ENCODE data around the gene ETV6. TPM values are rescaled to one million over a fixed set of nuclear protein-coding genes. Genes with fewer than 3 reads are reported as not detected.
A peak's percentile ranks its signal among the peaks of the same experiment; 100 is the strongest.

ETV6 gene
- total RNA-seq, 1 donor from 2014 or later: 119 TPM

- Mint-ChIP-seq H3K9me3 (peaks cover 9% of the 10 kb centered on the region), H3K27ac (peak overlapping the region; percentile 94), H3K36me3 (ENCODE audit: low read depth) (peaks cover 53% of the 10 kb centered on the region), H3K4me1 (peaks cover 74% of the 10 kb centered on the region), H3K27me3 (no peaks in the 10 kb centered on the region), H3K4me3 (peak overlapping the region; percentile 69)
- no peak for DNase-seq
- intact Hi-C loops (cut with micrococcal nuclease): loop anchor here (1.0 to 5.0 kb wide), 3 partner anchors 24 to 306 kb away; no protein-coding TSS in a partner anchor
Observed at GRCh38 chr12:11726659-11727058, 77.2 kb downstream of the ETV6 start.

GRCh38 chr12:11727133-11727664 lies 77.7 kb downstream of the ETV6 start:
- Mint-ChIP-seq H3K27me3 (no peaks in the 10 kb centered on the region), H3K4me3 (peak overlapping the region; percentile 69), H3K9me3 (peaks cover 9% of the 10 kb centered on the region), H3K36me3 (ENCODE audit: low read depth) (peaks cover 49% of the 10 kb centered on the region), H3K27ac (peak overlapping the region; percentile 94), H3K4me1 (peaks cover 75% of the 10 kb centered on the region)
- peak; percentile 87 for DNase-seq
- intact Hi-C loops (cut with micrococcal nuclease): loop anchor here (1.0 to 5.0 kb wide), 3 partner anchors 24 to 305 kb away; no protein-coding TSS in a partner anchor

GRCh38 chr12:11728154-11728755 lies 78.8 kb downstream of the ETV6 start:
- peaks cover 81% of the 10 kb centered on the region for H3K4me1 Mint-ChIP-seq
- H3K27me3 Mint-ChIP-seq: no peaks in the 10 kb centered on the region
- peak overlapping the region; percentile 53 for H3K27ac Mint-ChIP-seq
- no peak for DNase-seq
- intact Hi-C loops (cut with micrococcal nuclease): loop anchor here (5.0 kb wide), 1 partner anchor 304 kb away; no protein-coding TSS in a partner anchor
- peaks cover 9% of the 10 kb centered on the region for H3K9me3 Mint-ChIP-seq
- H3K4me3 Mint-ChIP-seq: no peak overlapping the region
- peaks cover 51% of the 10 kb centered on the region for H3K36me3 Mint-ChIP-seq (ENCODE audit: low read depth)

DNA sequence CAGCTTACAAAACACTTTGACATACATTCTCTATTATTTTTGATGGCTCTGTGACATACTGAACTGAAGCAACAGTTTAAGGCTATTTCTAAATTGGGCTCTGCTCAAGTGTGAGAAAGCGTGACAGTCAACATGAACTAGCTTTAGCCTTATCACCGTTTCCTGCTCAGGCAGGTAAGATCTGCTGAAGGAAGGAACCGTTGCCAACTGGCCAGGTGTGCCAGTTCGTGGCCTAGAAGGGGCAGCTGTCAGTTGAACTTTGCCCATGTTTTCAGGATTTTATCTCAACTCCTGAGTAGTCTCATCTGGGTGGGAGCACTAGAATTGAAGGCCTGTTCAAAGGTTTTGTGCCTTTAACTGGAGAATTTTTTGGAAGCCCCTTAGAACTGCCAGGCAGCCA lies 79.5 kb downstream of the ETV6 start:
- peak overlapping the region; percentile 95 for H3K27ac Mint-ChIP-seq
- H3K4me1 Mint-ChIP-seq: peaks cover 81% of the 10 kb centered on the region
- peak overlapping the region; percentile 29 for H3K4me3 Mint-ChIP-seq
- intact Hi-C loops (cut with micrococcal nuclease): loop anchor here (5.0 kb wide), 1 partner anchor 303 kb away; no protein-coding TSS in a partner anchor
- peaks cover 5% of the 10 kb centered on the region for H3K9me3 Mint-ChIP-seq
- no peak for DNase-seq
- H3K27me3 Mint-ChIP-seq: no peaks in the 10 kb centered on the region
- peaks cover 52% of the 10 kb centered on the region for H3K36me3 Mint-ChIP-seq (ENCODE audit: low read depth)

DNA sequence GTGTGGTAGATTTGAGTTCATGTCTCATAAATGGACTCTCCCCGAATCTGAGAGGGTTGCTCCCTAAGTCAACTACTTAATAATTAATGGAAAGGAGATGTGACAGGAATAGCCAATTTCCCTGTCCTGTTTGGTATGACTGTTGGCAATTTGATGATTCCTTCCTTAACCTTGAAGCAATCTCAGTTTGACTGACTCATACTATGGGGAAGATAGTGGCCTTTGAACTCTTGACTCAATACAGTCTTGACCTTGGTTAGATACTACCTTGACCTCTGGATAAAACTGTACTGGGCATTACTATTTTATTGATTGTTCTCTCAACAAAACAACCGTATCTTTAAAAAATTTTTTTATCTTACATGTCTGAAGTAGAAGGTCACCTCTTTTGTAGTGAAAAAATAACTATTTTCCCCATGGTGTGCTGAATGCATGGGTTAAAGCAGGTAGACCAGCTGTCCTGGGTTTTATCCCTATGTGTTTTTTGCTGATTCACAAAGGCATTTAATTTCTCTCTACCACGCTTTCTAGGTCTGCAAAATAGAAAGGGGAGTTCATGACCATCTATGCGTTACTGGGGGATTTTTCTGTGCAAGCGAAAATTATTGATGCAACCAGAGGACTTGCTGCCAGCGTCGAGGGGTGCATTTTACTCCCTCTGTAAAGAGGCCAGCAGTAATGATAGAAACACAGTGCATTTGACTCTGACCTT lies 80.1 kb downstream of the ETV6 start:
- peak overlapping the region; percentile 95 for H3K27ac Mint-ChIP-seq
- peaks cover 5% of the 10 kb centered on the region for H3K9me3 Mint-ChIP-seq
- intact Hi-C loops (cut with micrococcal nuclease): loop anchor here (5.0 kb wide), 1 partner anchor 303 kb away; no protein-coding TSS in a partner anchor
- H3K4me1 Mint-ChIP-seq: peaks cover 80% of the 10 kb centered on the region
- peak overlapping the region; percentile 48 for H3K4me3 Mint-ChIP-seq
- H3K36me3 Mint-ChIP-seq (ENCODE audit: low read depth): peaks cover 50% of the 10 kb centered on the region
- DNase-seq: no peak
- no peaks in the 10 kb centered on the region for H3K27me3 Mint-ChIP-seq

- peaks cover 47% of the 10 kb centered on the region for H3K36me3 Mint-ChIP-seq (ENCODE audit: low read depth)
- H3K4me3 Mint-ChIP-seq: peak overlapping the region; percentile 83
- intact Hi-C loops (cut with micrococcal nuclease): loop anchor here (1.0 kb wide), 4 partner anchors 11 to 280 kb away; partner anchors contain the start of gene ETV6
- peak; percentile 69 for DNase-seq
- peaks cover 4% of the 10 kb centered on the region for H3K9me3 Mint-ChIP-seq
- H3K4me1 Mint-ChIP-seq: peaks cover 80% of the 10 kb centered on the region
- no peaks in the 10 kb centered on the region for H3K27me3 Mint-ChIP-seq
- peak overlapping the region; percentile 95 for H3K27ac Mint-ChIP-seq
Observed at GRCh38 chr12:11730299-11731041, 81.0 kb downstream of the ETV6 start.

- H3K27me3 Mint-ChIP-seq: no peaks in the 10 kb centered on the region
- intact Hi-C loops (cut with micrococcal nuclease): loop anchor here (1.0 kb wide), 4 partner anchors 10 to 279 kb away; partner anchors contain the start of gene ETV6
- H3K36me3 Mint-ChIP-seq (ENCODE audit: low read depth): peaks cover 44% of the 10 kb centered on the region
- peak overlapping the region; percentile 95 for H3K27ac Mint-ChIP-seq
- H3K4me3 Mint-ChIP-seq: peak overlapping the region; percentile 83
- no peaks in the 10 kb centered on the region for H3K9me3 Mint-ChIP-seq
- no peak for DNase-seq
- H3K4me1 Mint-ChIP-seq: peaks cover 77% of the 10 kb centered on the region
Observed at GRCh38 chr12:11731042-11731357, 81.5 kb downstream of the ETV6 start.

- no peak for DNase-seq
- H3K27ac Mint-ChIP-seq: peak overlapping the region; percentile 95
- no peaks in the 10 kb centered on the region for H3K27me3 Mint-ChIP-seq
- H3K9me3 Mint-ChIP-seq: no peaks in the 10 kb centered on the region
- intact Hi-C loops (cut with micrococcal nuclease): loop anchor here (1.0 kb wide), 4 partner anchors 10 to 279 kb away; partner anchors contain the start of gene ETV6
- H3K36me3 Mint-ChIP-seq (ENCODE audit: low read depth): peaks cover 44% of the 10 kb centered on the region
- H3K4me1 Mint-ChIP-seq: peaks cover 77% of the 10 kb centered on the region
- H3K4me3 Mint-ChIP-seq: peak overlapping the region; percentile 83
Observed at GRCh38 chr12:11731455-11731854, 82.0 kb downstream of the ETV6 start.

DNA sequence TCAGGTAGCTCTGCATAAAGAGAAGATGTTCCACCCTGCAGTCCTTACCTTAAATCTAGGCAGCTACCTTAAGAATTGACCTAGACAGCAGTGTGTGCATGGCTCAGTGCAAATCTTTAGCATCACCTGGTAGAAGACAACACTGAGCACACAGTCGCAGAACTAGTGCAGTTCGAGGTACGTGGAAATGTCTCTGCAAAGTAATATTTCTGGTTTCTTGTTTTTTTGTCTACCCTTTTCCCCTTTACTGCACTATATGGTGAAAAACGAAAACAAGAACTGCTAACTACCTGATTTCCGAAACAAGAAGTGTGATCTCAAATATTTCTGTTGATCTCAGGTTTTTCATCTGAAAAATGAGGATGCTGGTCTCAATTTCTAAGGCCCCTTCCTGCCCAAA lies 82.5 kb downstream of the ETV6 start:
- Mint-ChIP-seq H3K27me3 (no peaks in the 10 kb centered on the region), H3K27ac (peak overlapping the region; percentile 95), H3K4me3 (peak overlapping the region; percentile 83), H3K9me3 (no peaks in the 10 kb centered on the region), H3K36me3 (ENCODE audit: low read depth) (peaks cover 49% of the 10 kb centered on the region), H3K4me1 (peaks cover 77% of the 10 kb centered on the region)
- peak; percentile 62 for DNase-seq
- intact Hi-C loops (cut with micrococcal nuclease): loop anchor here (2.0 kb wide), 1 partner anchor 105 kb away; no protein-coding TSS in a partner anchor

DNA sequence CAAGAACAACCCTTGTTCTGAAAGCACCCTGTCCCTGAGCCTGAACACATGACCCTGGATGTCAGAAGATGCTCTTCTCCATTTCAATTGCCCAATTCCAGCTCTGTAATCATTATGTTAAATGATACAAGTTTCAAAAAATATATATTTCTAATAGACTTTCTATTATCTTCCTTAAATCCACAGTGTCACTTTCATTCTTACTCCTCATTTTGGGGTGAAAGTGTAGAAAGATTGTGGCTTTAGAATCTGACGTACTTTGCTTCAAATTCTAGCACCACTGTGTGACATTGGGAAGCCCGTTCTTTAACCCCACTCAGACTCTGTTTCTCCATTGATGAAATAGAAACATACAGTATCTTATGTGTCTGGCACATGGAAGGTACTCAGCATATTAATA lies 83.2 kb downstream of the ETV6 start:
- DNase-seq: no peak
- Mint-ChIP-seq H3K4me1 (peaks cover 78% of the 10 kb centered on the region), H3K4me3 (peak overlapping the region; percentile 83), H3K27me3 (no peaks in the 10 kb centered on the region), H3K27ac (peak overlapping the region; percentile 95), H3K9me3 (no peaks in the 10 kb centered on the region), H3K36me3 (ENCODE audit: low read depth) (peaks cover 51% of the 10 kb centered on the region)
- intact Hi-C loops (cut with micrococcal nuclease): loop anchor here (2.0 kb wide), 1 partner anchor 104 kb away; no protein-coding TSS in a partner anchor

GRCh38 chr12:11734580-11735180 lies 85.2 kb downstream of the ETV6 start:
- H3K36me3 Mint-ChIP-seq (ENCODE audit: low read depth): peaks cover 54% of the 10 kb centered on the region
- intact Hi-C loops (cut with micrococcal nuclease): no loop called here
- DNase-seq: no peak
- no peak overlapping the region for H3K27ac Mint-ChIP-seq
- H3K27me3 Mint-ChIP-seq: no peaks in the 10 kb centered on the region
- H3K4me3 Mint-ChIP-seq: no peak overlapping the region
- H3K4me1 Mint-ChIP-seq: peaks cover 75% of the 10 kb centered on the region
- no peaks in the 10 kb centered on the region for H3K9me3 Mint-ChIP-seq

DNA sequence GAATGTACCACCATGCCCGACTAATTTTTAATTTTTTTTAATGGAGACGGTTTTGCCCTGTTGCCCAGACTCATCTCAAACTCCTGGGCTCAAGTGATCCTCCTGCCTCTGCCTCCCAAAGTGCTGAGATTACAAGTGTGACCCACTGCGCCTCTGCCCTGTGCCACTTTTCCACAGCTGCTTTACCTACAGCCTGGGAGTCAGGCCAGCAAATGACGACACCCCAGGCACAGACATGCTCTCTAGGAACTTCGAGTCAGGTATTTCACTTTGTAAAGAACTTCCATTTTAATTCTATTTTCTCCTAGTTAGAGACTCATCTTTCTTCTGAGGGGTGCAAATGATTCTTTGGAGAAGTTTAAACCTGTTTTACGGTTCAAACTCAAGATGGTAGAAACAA lies 89.0 kb downstream of the ETV6 start:
- Mint-ChIP-seq H3K4me1 (peaks cover 56% of the 10 kb centered on the region), H3K36me3 (ENCODE audit: low read depth) (peaks cover 50% of the 10 kb centered on the region), H3K27me3 (no peaks in the 10 kb centered on the region), H3K4me3 (no peak overlapping the region), H3K27ac (no peak overlapping the region), H3K9me3 (no peaks in the 10 kb centered on the region)
- no peak for DNase-seq
- intact Hi-C loops (cut with micrococcal nuclease): no loop called here

DNA sequence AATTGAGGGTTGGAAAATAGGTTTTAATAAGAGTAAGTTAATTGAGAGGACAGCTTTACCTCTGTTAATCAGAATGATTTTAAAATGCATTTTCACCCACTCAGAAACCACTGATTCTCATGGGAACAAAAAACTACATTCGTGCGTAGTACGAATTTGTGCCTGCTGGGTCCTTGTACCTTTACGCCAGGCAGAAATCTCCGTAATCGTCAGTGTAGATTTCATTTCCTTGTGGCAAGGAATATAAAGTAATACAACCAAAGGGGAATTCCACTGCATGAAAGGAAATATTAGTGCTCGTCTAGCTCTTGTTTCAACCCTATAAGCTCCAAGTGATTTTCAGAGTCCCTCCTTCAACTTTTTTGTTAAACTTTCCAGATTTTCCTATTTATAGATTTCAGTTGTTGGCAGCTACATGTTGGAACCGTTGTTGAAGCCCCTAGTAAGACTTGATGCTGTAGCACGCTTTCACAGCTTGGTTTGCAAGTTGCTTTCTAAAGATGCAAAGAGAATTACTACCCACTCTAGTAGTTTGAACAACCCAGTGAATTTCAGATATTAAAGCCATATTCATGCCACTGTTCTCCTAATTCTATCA lies 90.6 kb downstream of the ETV6 start:
- H3K9me3 Mint-ChIP-seq: no peaks in the 10 kb centered on the region
- intact Hi-C loops (cut with micrococcal nuclease): no loop called here
- H3K36me3 Mint-ChIP-seq (ENCODE audit: low read depth): peaks cover 46% of the 10 kb centered on the region
- H3K27me3 Mint-ChIP-seq: no peaks in the 10 kb centered on the region
- H3K4me1 Mint-ChIP-seq: peaks cover 54% of the 10 kb centered on the region
- no peak for DNase-seq
- no peak overlapping the region for H3K4me3 Mint-ChIP-seq
- no peak overlapping the region for H3K27ac Mint-ChIP-seq
